WTC11 (cell line): ENCODE measurements around the gene UNCX. TPM values are rescaled to one million over a fixed set of nuclear protein-coding genes. Genes with fewer than 3 reads are reported as not detected.
A peak's percentile ranks its signal among the peaks of the same experiment; 100 is the strongest.

Experiments used
- ATAC-seq: fragments of 200-7000 bp; cut with Tn5 transposase; 2 replicates; pipeline ENCODE4 v1.10.0; 2021; ENCODE audit warnings: mild to moderate bottlenecking, moderate library complexity
- CTCF ChIA-PET: fragments of 300-600 bp; sonication (Branson Sonifier 250); formaldehyde crosslinking; loops from one replicate; lab custom pipeline; 2021; ENCODE audit warnings: antibody characterized with exemption; lab: Charles Lee
- POLR2A ChIA-PET: fragments of 350-600 bp; sonication (Branson Sonifier 250); formaldehyde crosslinking; loops from one replicate; lab custom pipeline; 2021; ENCODE audit warnings: antibody characterized with exemption; lab: Charles Lee
- DNase-seq: peaks from one replicate; pipeline ENCODE4 v3.0.0; 2021; ENCODE audit warnings: low spot score
- H3K27ac Mint-ChIP-seq: 2 replicates; pipeline ENCODE4 v1.8.0; 2021; ENCODE audit warnings: mixed read lengths
- H3K27me3 Mint-ChIP-seq: 2 replicates; pipeline ENCODE4 v1.8.0; 2021; ENCODE audit warnings: low read depth, mild to moderate bottlenecking, moderate library complexity, mixed read lengths
- H3K36me3 Mint-ChIP-seq: 2 replicates; pipeline ENCODE4 v1.8.0; 2021; ENCODE audit warnings: mixed read lengths
- H3K4me1 Mint-ChIP-seq: 2 replicates; pipeline ENCODE4 v1.8.0; 2022; ENCODE audit warnings: mixed read lengths
- H3K4me3 Mint-ChIP-seq: 2 replicates; pipeline ENCODE4 v1.8.0; 2021; ENCODE audit warnings: mild to moderate bottlenecking, moderate library complexity, mixed read lengths
- H3K9me3 Mint-ChIP-seq: 2 replicates; pipeline ENCODE4 v1.8.0; 2021; ENCODE audit warnings: mixed read lengths
- CREB1 ChIP-seq: sonication (generic); formaldehyde crosslinking; IDR thresholded peaks from 2 replicates; pipeline ENCODE4 v1.8.0; 2023; ENCODE audit warnings: mild to moderate bottlenecking, missing genetic modification reagents
- E2F1 ChIP-seq: sonication (generic); formaldehyde crosslinking; IDR thresholded peaks from 2 replicates; pipeline ENCODE4 v1.8.0; 2022; ENCODE audit warnings: mild to moderate bottlenecking, missing genetic modification reagents
- FOXK1 ChIP-seq: sonication (generic); formaldehyde crosslinking; IDR thresholded peaks from 2 replicates; pipeline ENCODE4 v1.8.0; 2022; ENCODE audit warnings: mild to moderate bottlenecking, moderate library complexity, missing genetic modification reagents
- FOXP1 ChIP-seq: sonication (generic); formaldehyde crosslinking; IDR thresholded peaks from 2 replicates; pipeline ENCODE4 v1.8.0; 2022; ENCODE audit warnings: missing genetic modification reagents, mild to moderate bottlenecking, moderate library complexity, borderline replicate concordance
- GABPB1 ChIP-seq: sonication (generic); formaldehyde crosslinking; IDR thresholded peaks from 2 replicates; pipeline ENCODE4 v1.8.1; 2023; ENCODE audit warnings: mild to moderate bottlenecking, missing genetic modification reagents
- IRF2 ChIP-seq: sonication (generic); formaldehyde crosslinking; IDR thresholded peaks from 2 replicates; pipeline ENCODE4 v1.8.0; 2022; ENCODE audit warnings: low read depth, missing genetic modification reagents, borderline replicate concordance
- RELA ChIP-seq: sonication (generic); formaldehyde crosslinking; IDR thresholded peaks from 2 replicates; pipeline ENCODE4 v1.8.1; 2022; ENCODE audit warnings: missing genetic modification reagents, mild to moderate bottlenecking, borderline replicate concordance
- USF1 ChIP-seq: sonication (generic); formaldehyde crosslinking; IDR thresholded peaks from 2 replicates; pipeline ENCODE4 v1.8.0; 2022; ENCODE audit warnings: mild to moderate bottlenecking, missing genetic modification reagents
- ZNF317 ChIP-seq: sonication (generic); formaldehyde crosslinking; IDR thresholded peaks from 2 replicates; pipeline ENCODE4 v1.8.1; 2023; ENCODE audit warnings: low read depth, mild to moderate bottlenecking, moderate library complexity, missing genetic modification reagents, borderline replicate concordance
- ZNF396 ChIP-seq: fragments of 250-450 bp; sonication (Bioruptor Pico); IDR thresholded peaks from 2 replicates; pipeline ENCODE4 v1.8.0; 2021; ENCODE audit warnings: mild to moderate bottlenecking, moderate library complexity, borderline replicate concordance
- total RNA-seq: library from RNA; stranded (reverse); gene quantifications from 3 replicates; pipeline ENCODE4 v1.2.3, GENCODE V29; 2021
- TF ChIP-seq, protein P1 (sequence below): fragments of 250-450 bp; sonication (Bioruptor Pico); conservative IDR thresholded peaks from 2 replicates; pipeline ENCODE4 v1.9.0; 2021; ENCODE audit warnings: mild to moderate bottlenecking
- TF ChIP-seq, protein P2 (sequence below): fragments of 200-600 bp; IDR thresholded peaks from 2 replicates; pipeline ENCODE4 v1.8.0; 2022; ENCODE audit warnings: antibody characterized with exemption

UNCX gene
- total RNA-seq, 1 experiment from 2014 or later = not detected

- TF ChIP-seq E2F1 (CRISPR knock-in tag) (no peak), CREB1 (CRISPR knock-in tag) (no peak), FOXP1 (no peak), USF1 (CRISPR knock-in tag) (no peak), RELA (CRISPR knock-in tag) (no peak)
- Mint-ChIP-seq H3K9me3 (no peaks in the 10 kb centered on the region), H3K27ac (no peak overlapping the region), H3K27me3 (peaks cover 87% of the 10 kb centered on the region), H3K4me1 (peaks cover 45% of the 10 kb centered on the region), H3K4me3 (peak overlapping the region; percentile 62), H3K36me3 (no peaks in the 10 kb centered on the region)
- ATAC-seq = peak; percentile 1; the same call in 1 of the 2 replicates
- ChIA-PET CTCF (interaction anchor here (0.7 to 1.6 kb wide), 8 partner anchors 9 to 197 kb away, joined by 3 to 6 read pairs (median 3); no protein-coding TSS in a partner anchor), POLR2A (no interaction called here)
- DNase-seq = peak; percentile 47
Observed at GRCh38 chr7:1235501-1236131, 2.9 kb downstream of the UNCX start.

DNA sequence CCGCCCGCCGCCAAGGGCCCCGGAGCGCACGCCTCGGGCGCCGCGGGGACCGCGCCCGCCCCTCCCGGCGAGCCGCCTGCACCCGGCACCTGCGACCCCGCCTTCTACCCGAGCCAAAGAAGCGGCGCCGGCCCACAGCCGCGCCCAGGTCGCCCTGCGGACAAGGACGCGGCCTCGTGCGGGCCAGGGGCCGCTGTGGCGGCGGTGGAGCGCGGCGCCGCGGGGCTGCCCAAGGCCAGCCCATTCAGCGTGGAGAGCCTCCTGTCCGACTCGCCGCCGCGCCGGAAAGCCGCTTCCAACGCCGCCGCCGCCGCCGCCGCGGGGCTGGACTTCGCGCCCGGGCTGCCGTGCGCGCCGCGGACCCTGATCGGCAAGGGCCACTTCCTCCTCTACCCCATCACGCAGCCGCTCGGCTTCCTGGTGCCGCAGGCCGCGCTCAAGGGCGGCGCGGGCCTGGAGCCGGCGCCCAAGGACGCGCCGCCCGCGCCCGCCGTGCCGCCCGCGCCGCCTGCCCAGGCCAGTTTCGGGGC is 3.5 kb downstream of the UNCX start:
- ChIA-PET CTCF (interaction anchor here (0.9 to 1.3 kb wide), 5 partner anchors 9 to 196 kb away, joined by 3 to 6 read pairs (median 3); no protein-coding TSS in a partner anchor), POLR2A (no interaction called here)
- no peak overlapping the region for H3K4me3 Mint-ChIP-seq
- no peaks in the 10 kb centered on the region for H3K36me3 Mint-ChIP-seq
- no peaks in the 10 kb centered on the region for H3K9me3 Mint-ChIP-seq
- peaks cover 42% of the 10 kb centered on the region for H3K4me1 Mint-ChIP-seq
- ATAC-seq (0 out of 2 replicates have a peak, but pooled peaks have one; percentile 1), DNase-seq (no peak)
- peaks cover 87% of the 10 kb centered on the region for H3K27me3 Mint-ChIP-seq
- no peak for TF ChIP-seq GABPB1 (CRISPR knock-in tag)
- TF ChIP-seq, protein P1, sequence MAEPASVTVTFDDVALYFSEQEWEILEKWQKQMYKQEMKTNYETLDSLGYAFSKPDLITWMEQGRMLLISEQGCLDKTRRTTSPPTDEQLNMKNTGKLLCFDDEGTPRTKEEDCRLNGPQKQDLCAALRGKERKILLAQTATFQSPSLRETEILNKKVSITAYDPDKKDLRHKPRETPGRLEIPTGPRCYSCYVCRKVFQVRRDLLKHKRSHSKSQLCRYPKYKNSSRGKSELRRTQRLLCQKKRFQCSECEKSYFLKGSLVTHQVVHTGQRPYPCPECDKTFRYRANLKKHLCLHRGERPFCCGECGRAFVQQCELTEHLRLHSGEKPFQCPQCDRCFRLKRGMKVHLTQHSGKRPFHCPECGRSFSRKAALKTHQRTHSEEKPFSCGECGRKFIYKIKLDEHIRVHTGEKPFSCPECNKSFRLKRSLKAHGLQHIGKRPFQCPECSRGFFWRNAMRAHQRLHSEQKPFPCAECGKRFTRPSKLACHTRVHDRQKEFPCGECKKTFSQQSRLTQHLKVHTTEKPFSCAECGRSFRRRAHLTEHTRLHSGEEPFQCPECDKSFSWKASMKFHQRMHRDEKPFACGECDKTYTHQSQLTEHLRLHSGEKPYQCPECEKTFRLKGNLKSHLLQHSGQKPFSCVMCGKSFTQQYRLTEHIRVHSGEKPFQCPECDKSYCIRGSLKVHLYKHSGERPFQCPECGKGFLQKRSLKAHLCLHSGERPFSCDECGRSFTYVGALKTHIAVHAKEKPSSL = no peak
- no peak for TF ChIP-seq FOXK1 (CRISPR knock-in tag)
- no peak for TF ChIP-seq IRF2 (CRISPR knock-in tag)
- no peak for TF ChIP-seq USF1 (CRISPR knock-in tag)
- TF ChIP-seq ZNF317 (CRISPR knock-in tag) = no peak
- TF ChIP-seq ZNF396 (CRISPR knock-in tag) = no peak
- TF ChIP-seq, protein P2, sequence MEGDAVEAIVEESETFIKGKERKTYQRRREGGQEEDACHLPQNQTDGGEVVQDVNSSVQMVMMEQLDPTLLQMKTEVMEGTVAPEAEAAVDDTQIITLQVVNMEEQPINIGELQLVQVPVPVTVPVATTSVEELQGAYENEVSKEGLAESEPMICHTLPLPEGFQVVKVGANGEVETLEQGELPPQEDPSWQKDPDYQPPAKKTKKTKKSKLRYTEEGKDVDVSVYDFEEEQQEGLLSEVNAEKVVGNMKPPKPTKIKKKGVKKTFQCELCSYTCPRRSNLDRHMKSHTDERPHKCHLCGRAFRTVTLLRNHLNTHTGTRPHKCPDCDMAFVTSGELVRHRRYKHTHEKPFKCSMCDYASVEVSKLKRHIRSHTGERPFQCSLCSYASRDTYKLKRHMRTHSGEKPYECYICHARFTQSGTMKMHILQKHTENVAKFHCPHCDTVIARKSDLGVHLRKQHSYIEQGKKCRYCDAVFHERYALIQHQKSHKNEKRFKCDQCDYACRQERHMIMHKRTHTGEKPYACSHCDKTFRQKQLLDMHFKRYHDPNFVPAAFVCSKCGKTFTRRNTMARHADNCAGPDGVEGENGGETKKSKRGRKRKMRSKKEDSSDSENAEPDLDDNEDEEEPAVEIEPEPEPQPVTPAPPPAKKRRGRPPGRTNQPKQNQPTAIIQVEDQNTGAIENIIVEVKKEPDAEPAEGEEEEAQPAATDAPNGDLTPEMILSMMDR = no peak
- H3K27ac Mint-ChIP-seq = no peak overlapping the region
